Measurements from ENCODE around the gene TRPV3. TPM values are rescaled to one million over a fixed set of nuclear protein-coding genes. Genes with fewer than 3 reads are reported as not detected.

TRPV3 gene
- total and polyA plus RNA-seq, 2 donors (not counting 1 experiment from before 2014, with no cell fraction given): 1.6 to 18.2 TPM

GRCh38 chr17:3475251-3475685 lies 82.3 kb downstream of the TRPV3 start:
- H3K27ac ChIP-seq (ENCODE audit: low read length in 2 of 2): no peak overlapping the region
- DNase-seq (no peak), ATAC-seq (ENCODE audit: low read depth) (no peak)
- Mint-ChIP-seq H3K4me1 (peaks cover 3% of the 10 kb centered on the region), H3K27me3 (peaks cover 10% of the 10 kb centered on the region), H3K4me3 (no peak overlapping the region), H3K9me3 (ENCODE audit: insufficient read depth) (no peaks in the 10 kb centered on the region), H3K27ac (no peak overlapping the region)
- peaks cover 0 to 3% (median 0%) of the 10 kb centered on the region in 3 donors for H3K9me3 ChIP-seq (ENCODE audit: control extremely low read depth in 1 of 3, control insufficient read depth in 2 of 3, insufficient read depth in 1 of 3, low read length in 2 of 3)
- H3K36me3 ChIP-seq (replicated peaks in 1 of 2; ENCODE audit: control extremely low read depth in 1 of 2, control insufficient read depth in 1 of 2, extremely low read depth in 1 of 2, insufficient read depth in 2 of 2, low read length in 1 of 2): no peaks in the 10 kb centered on the region
- WGBS (ENCODE audit: insufficient coverage): 69% methylated on average over 2 of the region's 4 CpGs
- TF ChIP-seq EZH2 (IDR thresholded peaks at IDR 0.05; ENCODE audit: borderline replicate concordance, insufficient read depth, low read depth, low read length, poor library complexity, severe bottlenecking) (no peak), CTCF (IDR thresholded peaks at IDR 0.05) (no peak)
- no peak overlapping the region for H3K4me3 ChIP-seq (ENCODE audit: control extremely low read depth in 1 of 5, extremely low read depth in 1 of 5, insufficient read depth in 1 of 5, low read depth in 2 of 5, low read length in 4 of 5)
- no peak overlapping the region for H3K4me2 ChIP-seq (replicated peaks; ENCODE audit: low read depth, low read length, poor library complexity, severe bottlenecking)
- no peaks in the 10 kb centered on the region for H3K79me2 ChIP-seq (ENCODE audit: control insufficient read depth, insufficient read depth, low read length)
- CTCF ChIA-PET: no interaction called here
- no peaks in the 10 kb centered on the region for H4K20me1 ChIP-seq (ENCODE audit: control insufficient read depth, insufficient read depth, low read length, poor library complexity, severe bottlenecking)
- no peak overlapping the region for H3K9ac ChIP-seq (ENCODE audit: low read length)
- intact Hi-C loops (cut with micrococcal nuclease): no loop called here
- POLR2A ChIA-PET: no interaction called here
- no peak overlapping the region for H2AFZ ChIP-seq (ENCODE audit: insufficient read depth, low read depth, low read length, poor library complexity, severe bottlenecking)
- H3K27me3 ChIP-seq (replicated peaks in 1 of 4; ENCODE audit: control extremely low read depth in 1 of 4, control insufficient read depth in 3 of 4, insufficient read depth in 4 of 4, low read length in 3 of 4): peaks cover 0 to 4% (median 1%) of the 10 kb centered on the region in 4 experiments
- H3K4me1 ChIP-seq (ENCODE audit: control insufficient read depth in 2 of 2, insufficient read depth in 2 of 2, low read length in 2 of 2): no peaks in the 10 kb centered on the region

GRCh38 chr17:3474212-3474611 lies 83.4 kb downstream of the TRPV3 start:
- no peaks in the 10 kb centered on the region for H4K20me1 ChIP-seq (ENCODE audit: control insufficient read depth, insufficient read depth, low read length, poor library complexity, severe bottlenecking)
- peaks cover 0 to 3% (median 0%) of the 10 kb centered on the region in 3 donors for H3K9me3 ChIP-seq (ENCODE audit: control extremely low read depth in 1 of 3, control insufficient read depth in 2 of 3, insufficient read depth in 1 of 3, low read length in 2 of 3)
- ChIA-PET CTCF (no interaction called here), POLR2A (no interaction called here)
- WGBS (ENCODE audit: insufficient coverage): no CpG with 5 or more reads among the region's 3 CpGs
- H2AFZ ChIP-seq (ENCODE audit: insufficient read depth, low read depth, low read length, poor library complexity, severe bottlenecking): no peak overlapping the region
- H3K36me3 ChIP-seq (replicated peaks in 1 of 2; ENCODE audit: control extremely low read depth in 1 of 2, control insufficient read depth in 1 of 2, extremely low read depth in 1 of 2, insufficient read depth in 2 of 2, low read length in 1 of 2): no peaks in the 10 kb centered on the region
- TF ChIP-seq CTCF (IDR thresholded peaks at IDR 0.05): no peak
- TF ChIP-seq EZH2 (IDR thresholded peaks at IDR 0.05; ENCODE audit: borderline replicate concordance, insufficient read depth, low read depth, low read length, poor library complexity, severe bottlenecking): no peak
- Mint-ChIP-seq H3K4me1 (peaks cover 3% of the 10 kb centered on the region), H3K4me3 (no peak overlapping the region), H3K9me3 (ENCODE audit: insufficient read depth) (no peaks in the 10 kb centered on the region), H3K27ac (no peak overlapping the region), H3K27me3 (peaks cover 13% of the 10 kb centered on the region)
- no peaks in the 10 kb centered on the region for H3K79me2 ChIP-seq (ENCODE audit: control insufficient read depth, insufficient read depth, low read length)
- no peak overlapping the region for H3K27ac ChIP-seq (ENCODE audit: low read length in 2 of 2)
- DNase-seq (no peak), ATAC-seq (ENCODE audit: low read depth) (no peak)
- H3K27me3 ChIP-seq (replicated peaks in 1 of 4; ENCODE audit: control extremely low read depth in 1 of 4, control insufficient read depth in 3 of 4, insufficient read depth in 4 of 4, low read length in 3 of 4): peaks cover 0 to 3% (median 0%) of the 10 kb centered on the region in 4 experiments
- intact Hi-C loops (cut with micrococcal nuclease): no loop called here
- no peaks in the 10 kb centered on the region for H3K4me1 ChIP-seq (ENCODE audit: control insufficient read depth in 2 of 2, insufficient read depth in 2 of 2, low read length in 2 of 2)
- no peak overlapping the region for H3K4me3 ChIP-seq (ENCODE audit: control extremely low read depth in 1 of 5, extremely low read depth in 1 of 5, insufficient read depth in 1 of 5, low read depth in 2 of 5, low read length in 4 of 5)
- no peak overlapping the region for H3K9ac ChIP-seq (ENCODE audit: low read length)
- no peak overlapping the region for H3K4me2 ChIP-seq (replicated peaks; ENCODE audit: low read depth, low read length, poor library complexity, severe bottlenecking)
